ENCODE data around the gene RFLNA.
A peak's percentile ranks its signal among the peaks of the same experiment; 100 is the strongest.

RFLNA gene, protein sequence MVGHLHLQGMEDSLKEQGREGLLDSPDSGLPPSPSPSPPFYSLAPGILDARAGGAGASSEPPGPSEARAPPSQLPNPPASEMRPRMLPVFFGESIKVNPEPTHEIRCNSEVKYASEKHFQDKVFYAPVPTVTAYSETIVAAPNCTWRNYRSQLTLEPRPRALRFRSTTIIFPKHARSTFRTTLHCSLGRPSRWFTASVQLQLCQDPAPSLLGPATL

DNA sequence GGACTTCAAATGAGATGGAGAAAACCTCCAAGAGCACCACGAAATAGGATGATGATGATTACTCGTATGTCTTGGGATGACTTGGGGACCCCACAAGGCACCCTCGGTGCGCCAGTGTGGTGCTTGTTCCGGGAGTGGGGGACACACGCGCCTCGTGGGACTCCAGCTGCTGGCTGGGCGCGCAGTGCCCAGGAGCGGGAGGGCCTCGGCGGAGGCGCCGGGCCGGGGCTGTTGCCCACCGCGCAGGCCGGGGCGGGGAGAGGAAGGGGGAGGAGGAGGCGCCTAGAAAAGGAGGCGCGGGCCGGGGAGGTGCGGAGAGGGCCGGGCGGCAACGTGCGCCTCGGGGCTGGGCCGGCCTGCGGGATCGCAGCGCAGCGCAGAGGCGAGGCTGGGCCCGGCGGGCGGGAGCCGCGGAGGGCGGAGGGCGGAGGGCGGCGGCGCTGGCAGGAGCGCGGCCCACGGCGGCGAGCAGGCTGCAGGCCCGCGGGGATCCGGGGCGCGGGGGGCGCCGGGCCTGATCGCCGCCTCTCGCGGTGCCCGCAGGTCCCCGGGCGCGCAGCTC, at the start of gene RFLNA:
Gene RFLNA, plus strand, starts transcription at position 314 of the 562 bp plus-strand sequence. CDS start 337 bp downstream, outside the sequence.
- no peak for DNase-seq

DNA sequence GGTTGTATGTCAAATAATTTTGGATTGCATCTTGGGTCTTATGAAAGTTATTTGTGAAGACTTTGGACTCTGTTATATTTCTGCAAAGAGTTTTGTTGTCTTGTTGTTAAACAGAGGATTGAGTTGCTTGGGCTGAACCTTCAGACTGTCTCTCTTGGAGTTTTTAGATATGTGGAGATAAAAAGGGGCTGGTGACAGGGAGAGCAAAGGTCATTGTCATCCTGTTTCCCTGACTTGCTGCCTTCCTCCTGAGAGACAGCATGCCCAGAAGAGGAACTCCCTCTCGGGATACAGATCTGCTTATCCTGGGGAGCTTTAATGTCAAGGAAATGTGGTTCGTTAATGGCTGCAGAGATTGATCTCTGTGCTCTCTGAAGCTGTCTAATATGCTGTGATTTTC, 47.6 kb upstream of the RFLNA start:
- DNase-seq: no peak

DNA sequence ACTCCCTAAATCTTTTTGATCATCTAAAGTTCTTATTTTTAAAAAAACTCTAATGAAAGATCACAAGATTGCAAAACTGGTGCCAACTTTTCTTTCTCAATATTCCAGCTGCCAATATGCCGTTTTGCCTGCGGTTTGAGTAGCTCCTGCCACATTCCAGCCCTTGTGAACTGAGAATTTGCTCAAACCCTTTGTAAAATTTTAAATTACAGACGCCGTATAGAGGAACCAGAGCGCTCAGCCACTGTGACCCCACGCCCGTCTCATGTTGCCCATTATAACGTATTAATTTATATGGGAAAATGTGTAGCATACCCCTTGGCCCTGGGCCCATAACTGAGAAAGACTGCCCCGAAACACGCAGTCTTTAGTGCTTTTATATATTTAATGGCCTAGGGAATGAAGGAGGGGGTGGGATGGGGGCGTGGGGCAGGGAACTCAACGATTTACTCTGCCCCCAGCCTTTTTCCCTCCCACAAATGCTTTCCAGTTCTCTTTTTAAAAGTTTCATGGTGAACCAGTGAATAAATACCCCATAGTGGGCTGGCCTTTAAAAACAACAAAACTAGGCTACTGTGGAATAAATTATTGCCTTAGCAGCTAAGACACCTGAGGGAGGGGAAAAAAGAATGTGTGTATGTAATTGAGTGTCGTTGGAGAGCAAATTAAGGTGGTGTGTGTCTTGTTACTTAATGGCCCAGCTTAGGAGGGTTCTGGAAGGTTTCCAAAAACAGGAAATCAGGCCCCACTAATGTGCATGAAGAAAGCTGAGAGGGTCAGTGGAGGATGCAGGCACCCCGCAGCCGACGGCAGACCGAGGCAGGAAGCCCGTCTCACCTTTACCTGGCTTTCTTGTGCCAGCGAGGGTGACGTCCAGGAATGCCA, 45.7 kb upstream of the RFLNA start:
- DNase-seq: no peak

DNA sequence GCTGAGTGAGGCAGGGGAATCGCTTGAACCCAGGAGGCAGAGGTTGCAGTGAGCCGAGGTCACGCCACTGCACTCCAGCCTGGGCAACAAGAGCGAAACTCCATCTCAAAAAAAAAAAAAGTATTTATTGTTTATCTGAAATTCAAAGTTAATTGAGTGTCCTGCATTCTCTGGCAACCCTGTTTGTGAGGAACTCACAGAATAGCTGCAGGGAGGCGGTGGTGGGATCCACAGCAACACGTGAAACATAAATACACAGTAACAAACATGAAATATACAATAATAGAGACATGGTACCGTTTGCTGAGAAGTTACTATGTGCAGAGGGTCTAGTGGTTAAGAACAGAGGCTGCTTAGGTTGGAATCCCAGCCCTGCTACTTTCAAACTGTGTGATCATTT, 43.7 kb upstream of the RFLNA start:
- no peak for DNase-seq

DNA sequence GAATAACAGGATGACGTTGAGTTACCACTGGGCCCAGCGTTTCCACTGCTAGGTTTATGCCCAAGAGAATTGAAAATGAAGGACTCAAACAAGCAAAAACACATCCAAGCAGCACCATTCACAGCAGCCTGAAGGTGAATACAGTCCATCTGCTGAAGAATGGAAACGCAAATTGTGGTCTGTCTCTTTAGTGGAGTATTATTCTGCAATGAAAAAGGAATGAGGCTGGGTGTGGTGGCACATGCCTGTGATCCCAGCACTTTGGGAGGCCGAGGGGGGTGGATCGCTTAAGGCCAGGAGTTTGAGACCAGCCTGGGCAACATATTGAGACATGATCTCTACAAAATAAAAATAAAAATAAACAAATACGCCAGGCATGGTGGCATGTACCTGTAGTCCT, 41.9 kb upstream of the RFLNA start:
- no peak for DNase-seq

DNA sequence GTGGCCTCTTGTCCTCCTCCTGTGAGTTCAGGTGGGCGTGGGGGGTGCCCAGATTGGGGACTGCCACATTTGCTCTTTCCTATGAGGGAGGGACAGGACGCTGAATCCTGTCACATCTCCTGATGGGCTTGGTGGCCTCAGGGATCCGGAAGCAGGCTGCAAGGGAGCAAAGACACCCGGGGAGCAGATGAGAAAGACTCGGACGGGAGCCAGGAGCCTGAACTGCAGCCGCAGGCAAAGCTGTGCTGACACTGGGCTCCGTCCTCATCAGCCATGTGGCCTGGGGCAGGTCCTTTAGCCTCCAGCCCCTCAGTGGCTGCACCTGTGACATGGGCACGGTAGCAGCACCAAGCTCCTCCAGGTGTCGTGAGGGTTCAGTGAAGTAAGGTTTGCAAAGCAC, 40.8 kb upstream of the RFLNA start:
- no peak for DNase-seq

DNA sequence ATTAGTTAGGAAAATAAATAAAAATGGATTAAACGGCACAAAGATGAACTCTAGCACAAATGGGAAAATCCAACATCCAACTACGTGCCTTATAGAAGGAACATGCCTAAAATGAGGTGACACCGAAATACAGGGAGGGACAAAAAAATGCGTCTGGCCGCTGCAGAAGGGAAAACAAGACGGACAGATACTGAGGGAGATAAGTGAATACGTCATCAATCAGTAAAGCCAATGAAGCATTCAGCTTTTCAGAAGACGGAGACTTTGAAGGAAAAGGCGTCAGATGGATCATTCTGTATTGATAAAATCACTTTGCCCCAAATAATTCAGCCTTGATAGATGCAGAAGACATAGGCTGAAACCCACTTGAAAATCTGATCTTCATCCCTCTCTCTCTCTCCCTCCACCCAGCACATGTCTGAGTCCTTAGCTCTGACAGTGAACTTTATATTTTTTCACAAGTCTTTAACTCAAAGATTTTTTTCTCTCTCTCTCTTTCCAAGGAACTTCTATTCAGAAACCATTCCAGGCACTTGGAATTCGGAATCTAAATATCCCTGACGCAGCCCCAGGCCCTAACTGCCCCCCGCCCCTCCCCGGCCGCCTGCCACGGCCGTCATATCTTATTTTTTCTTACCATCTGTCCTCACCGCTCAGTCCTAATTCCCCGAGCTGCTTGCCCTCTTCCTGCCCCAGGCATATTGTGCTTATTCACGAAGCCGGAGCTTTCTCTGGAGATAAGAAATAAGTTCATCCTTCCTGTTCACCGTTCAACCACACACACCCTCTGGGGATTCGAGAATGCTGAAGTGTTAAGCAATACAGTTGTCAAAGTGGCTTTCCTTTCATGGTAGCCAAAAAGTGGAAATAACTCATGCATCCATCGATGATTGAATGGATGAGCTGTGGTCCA, 35.5 kb upstream of the RFLNA start:
- DNase-seq: no peak

DNA sequence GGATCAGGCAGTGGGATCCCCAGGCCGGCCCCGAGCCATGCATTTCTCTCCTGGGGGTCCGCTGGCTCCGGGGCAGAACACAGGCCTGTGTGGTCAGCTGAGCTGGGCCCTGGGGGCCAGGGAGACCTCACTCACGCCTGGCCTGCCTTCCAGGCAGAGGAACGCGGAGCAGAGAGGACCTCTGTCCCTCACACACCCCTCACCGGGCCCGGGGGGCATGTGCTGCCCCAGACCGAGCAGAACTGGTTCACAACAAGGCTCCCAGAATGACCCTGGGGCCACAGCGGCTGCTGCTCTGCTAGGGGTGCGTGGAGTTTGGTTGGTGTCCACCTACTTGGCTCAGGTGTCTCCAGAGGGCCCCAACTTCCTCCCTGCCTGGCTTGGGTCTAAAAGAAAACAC, 33.0 kb upstream of the RFLNA start:
- no peak for DNase-seq

DNA sequence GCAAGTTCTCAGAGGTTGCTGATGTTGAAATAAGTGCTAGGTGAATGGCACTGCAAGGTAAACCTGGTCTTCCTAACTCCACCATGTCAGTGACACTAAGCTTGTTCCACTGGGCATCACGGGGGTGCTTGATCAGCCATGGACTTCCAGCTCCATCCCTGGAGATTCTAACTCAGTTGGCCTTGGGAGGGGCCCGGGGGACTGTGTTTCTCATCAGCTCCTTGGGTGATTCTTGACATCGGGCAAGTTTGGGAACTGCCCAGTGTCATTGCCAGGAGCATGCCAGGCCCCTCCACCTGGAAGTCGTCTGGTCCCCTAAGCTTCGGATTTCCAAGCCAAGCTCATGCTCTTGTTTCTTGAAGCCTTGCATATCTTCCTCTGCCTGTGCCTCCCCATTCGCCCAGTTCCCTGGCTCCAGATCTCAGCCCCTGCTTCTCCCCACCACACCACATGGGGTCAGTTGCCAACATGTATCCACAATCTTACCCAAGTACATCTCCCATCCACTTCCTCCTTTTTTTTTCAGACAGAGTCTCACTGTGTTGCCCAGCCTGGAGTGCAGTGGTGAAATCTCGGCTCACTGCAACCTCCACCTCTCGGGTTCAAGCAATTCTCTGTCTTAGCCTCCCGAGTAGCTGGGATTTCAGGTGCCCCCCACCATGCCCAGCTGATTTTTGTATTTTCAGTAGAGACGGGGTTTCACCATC, 30.7 kb upstream of the RFLNA start:
- no peak for DNase-seq

DNA sequence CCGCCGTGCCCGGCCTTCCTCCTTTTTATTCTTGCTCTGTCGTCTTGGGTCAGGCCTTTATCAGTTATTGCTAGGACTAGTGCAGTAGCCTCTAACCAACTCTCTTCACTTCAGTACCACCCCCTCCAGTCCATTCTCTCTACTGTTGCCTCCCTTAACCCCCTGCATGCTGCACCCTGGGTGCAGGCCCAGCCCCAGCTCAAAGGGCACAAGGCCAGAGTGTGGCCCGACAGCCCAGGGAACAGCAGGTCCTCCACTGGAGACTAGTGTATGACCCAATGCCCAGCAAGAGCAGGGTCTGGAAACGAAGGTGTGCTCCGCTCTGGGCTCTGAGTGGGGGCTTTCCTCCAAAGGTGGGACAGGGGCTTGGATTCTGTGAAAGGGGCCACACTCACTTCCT, 30.0 kb upstream of the RFLNA start:
- no peak for DNase-seq

DNA sequence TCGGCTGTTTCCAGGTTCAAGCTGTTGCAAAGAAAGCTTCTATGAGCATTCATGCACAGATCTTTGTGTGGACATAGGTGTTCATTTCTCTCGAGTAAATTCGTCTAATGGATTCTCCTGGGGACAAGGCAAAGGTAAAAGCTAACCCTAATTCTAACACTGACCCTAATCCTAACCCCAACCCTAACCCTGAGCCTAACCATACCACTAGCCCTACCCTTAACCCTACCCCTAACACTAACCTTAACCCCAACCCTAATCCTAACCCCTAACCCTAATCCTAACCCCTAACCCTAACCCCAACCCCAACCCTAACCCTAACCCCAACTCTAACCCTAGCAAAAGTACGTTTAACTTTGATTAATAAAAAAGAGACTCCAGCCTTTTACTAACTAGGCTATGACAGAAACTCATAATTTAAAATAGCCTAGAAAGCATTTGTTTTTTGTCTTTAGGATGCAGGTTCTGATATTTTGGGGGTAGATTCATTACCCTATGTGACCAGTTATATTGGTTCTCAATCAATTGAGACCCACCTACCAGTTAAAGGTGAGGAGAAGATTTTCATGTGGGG, 27.6 kb upstream of the RFLNA start:
- DNase-seq: no peak

DNA sequence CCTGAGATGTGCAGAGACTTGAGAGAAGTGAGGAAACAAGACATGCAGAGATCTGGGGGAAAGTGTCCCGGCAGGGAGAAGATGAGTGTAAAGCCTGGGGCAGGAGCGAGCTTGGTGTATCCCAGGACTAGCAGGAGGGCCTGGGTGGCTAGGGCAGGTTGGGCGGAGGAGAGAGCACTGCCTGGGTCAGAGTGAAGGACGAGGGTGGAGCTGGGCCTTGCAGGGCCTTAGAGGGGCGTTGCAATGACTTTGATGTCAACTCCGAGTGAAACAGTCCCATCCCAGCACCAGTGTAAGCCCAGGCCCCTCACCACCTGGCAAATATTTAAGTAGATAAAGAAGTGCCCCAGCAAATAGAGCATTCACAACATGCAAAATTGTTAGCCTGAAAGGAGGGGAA, 24.2 kb upstream of the RFLNA start:
- no peak for DNase-seq

DNA sequence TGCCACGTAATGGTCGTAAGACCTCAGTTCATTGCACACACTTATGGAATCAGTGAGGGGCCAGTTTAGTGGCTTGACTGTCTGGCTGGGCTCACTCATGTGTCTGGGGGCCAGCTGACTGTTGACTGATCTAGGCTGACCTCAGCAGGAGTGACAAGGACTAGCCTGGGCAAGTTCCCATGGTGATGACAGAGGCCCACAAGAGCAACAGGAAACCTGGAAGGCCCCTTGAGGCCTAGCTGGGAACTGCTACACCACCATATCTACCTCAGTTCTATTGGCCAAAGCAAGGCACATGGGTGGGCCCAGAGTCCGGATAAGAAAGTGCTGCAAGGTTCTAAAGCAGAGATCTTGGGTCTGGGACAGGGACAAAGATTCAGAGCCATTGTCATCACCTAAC, 21.3 kb upstream of the RFLNA start:
- DNase-seq: no peak

DNA sequence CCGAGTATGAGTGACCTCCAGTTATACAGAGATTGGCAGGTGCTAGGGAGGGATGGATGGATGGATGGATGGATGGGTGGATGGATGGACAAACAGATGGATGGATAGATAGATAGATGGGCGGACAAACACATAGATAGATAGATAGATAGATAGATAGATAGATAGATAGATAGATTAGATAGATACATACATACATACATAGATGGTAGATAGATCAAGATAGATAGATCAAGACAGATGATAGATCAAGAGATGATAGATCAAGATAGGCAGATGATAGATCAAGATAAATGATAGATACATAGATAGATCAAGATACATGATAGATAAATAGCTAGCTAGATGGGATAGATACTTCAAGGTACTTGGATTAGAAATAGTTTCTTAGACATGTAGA, 18.6 kb upstream of the RFLNA start:
- DNase-seq: no peak

DNA sequence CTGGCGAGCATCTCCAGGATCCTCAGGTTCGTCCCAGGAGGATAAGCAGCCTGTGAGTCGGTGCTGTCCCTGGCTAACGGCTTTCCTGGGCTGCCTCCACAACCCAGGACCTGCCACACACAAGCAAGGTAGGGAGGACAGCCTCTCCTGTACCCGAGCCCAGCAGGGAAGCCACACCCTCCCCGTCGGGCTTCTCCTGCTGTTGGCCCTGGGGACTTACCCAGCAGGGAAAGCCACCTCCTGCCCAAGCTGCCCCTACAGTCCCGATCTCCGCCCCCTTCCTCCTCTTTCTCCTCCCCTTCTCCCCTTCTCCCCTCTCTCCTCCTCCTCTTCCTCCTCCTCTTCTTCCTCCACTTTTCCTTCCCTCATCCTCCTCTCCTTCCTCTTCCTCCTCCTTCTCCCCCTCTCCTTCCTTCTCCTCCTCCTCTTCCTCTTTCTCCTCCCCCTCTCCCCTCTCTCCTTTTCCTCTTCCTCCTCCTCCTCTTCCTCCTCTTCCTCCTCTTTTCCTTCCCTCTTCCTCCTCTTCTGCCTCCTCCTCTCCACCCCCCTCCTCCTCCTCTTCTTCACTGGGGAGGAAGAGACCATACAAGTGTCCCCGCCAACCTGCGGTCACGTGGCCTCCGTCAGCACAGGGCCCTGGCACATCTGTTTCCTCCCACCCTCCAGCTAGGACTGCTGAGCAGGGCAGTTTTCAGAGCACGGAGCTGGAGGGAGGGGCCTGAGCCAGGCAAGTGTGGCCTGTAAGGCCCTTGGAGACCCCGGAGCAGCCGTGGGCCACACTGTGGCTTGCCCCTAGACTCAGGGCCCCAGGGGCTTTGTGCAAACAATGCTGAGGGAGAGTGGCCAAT, 17.3 kb upstream of the RFLNA start:
- no peak for DNase-seq

DNA sequence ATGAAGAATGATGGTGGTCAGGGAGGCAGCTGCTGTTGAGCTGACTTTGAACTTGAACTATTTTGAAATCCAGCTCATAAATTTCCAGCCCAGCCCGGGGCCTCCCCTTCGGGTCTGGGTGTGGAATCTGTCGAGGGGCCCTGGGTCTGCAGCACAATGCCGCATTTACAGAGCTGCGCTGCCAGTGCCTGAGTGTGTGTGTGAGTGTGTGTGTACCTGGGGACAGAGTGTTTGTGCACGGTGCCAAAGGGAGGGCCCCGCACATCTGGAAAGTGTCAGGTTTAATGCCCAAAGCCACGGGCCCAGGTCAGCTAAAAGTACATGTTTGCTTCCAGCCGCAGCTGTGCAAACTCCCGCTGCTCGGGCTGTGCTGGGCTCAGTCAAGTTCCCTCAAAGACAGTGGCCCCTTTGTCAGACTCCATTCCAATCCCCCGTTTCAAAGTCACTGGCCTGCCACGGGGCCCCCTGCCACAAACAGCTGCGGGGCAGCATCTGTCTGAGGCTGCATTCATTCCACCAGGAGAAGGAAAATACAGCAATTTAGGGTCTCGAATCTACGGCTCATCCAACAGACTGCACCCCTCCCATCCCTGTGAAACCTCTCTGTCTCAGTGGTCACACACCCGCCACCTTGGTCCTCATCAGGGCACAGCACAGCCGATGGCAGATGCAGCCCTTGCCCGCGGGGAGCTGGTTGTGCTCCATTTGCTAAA, 16.3 kb upstream of the RFLNA start:
- peak; percentile 45 for DNase-seq

DNA sequence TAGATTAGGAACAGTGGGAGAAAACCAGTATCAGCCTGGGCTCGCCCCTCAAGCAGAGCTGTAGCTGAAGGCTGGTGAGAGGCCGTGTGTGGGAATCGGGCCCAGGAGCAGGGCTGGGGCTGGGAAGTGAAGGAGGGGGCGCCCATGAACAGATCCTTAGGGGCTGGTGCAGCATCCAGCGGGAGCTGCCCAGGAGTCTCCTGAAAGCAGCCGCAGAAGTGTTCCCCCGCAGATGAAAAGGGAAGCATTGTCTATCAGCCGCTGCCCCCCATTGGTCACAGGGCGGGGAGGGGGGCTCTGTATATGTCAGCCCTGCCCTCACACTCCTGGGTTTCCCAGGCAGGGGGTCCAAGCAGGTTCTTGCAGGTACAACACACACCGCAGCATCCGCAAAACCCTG, 15.6 kb upstream of the RFLNA start:
- DNase-seq: no peak

DNA sequence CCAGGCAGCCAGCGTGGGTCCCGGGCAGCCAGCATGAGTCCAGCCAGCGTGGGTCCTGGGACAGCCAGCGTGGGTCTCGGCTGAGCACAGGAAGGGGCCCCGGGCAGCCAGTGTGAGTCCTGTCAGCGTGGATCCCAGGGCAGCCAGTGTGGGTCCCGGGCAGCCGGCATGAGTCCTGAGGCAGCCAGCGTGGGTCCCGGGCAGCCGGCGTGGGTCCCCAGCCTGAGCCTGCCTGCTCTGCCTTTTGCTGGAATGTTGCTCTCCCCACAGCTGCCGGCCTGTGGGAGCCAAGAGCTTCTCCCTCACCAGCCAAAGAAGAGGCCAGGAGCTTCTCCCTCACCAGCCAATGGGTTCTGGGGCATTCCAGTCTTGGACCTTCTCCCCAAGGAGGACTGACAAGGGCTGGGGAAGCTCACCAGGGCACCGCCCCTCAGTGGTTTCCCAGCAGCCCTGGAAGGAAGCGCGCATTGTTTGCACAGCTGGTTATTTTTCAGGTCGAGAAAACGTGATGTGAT, 15.0 kb upstream of the RFLNA start:
- no peak for DNase-seq

DNA sequence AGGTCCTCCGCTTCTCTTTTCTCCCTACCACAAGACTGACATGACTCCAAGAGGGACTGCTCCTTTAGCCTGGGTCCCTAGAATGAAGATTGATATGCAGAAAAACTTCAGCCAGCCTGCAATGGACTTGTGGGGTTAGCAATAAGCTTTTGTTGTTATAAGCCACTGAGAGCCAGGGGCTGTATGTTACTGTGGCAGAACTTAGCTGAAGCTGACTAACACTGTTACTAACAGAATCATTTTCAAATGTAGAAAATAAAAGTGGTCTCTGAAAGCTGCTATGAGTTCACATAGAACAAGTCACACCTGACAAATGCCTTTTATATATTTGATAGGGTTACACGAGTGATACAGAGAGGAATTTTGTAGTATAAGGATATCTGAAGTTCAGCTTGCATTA, 13.6 kb upstream of the RFLNA start:
- DNase-seq: no peak

DNA sequence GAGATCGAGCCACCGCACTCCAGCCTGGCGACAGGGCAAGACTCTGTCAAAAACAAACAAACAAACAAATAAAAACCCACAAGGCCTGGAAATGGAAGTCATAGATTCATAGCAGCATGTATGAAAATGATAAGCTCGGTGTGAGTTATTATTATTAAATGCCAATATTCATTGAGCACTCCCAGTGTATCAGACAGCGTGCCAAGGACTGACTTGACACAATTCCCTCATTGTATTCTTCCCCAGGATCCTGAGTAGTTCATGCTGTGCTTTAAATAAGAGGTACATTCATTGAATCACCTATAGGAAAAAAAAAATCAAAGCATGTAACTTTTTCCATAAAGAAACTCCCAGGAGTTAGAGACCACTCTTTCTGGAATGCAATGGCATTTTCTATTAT, 12.6 kb upstream of the RFLNA start:
- no peak for DNase-seq

All from midbrain (tissue), 1 donor.